ENCODE measurements around the gene ZNF732.

The ZNF732 gene

DNA sequence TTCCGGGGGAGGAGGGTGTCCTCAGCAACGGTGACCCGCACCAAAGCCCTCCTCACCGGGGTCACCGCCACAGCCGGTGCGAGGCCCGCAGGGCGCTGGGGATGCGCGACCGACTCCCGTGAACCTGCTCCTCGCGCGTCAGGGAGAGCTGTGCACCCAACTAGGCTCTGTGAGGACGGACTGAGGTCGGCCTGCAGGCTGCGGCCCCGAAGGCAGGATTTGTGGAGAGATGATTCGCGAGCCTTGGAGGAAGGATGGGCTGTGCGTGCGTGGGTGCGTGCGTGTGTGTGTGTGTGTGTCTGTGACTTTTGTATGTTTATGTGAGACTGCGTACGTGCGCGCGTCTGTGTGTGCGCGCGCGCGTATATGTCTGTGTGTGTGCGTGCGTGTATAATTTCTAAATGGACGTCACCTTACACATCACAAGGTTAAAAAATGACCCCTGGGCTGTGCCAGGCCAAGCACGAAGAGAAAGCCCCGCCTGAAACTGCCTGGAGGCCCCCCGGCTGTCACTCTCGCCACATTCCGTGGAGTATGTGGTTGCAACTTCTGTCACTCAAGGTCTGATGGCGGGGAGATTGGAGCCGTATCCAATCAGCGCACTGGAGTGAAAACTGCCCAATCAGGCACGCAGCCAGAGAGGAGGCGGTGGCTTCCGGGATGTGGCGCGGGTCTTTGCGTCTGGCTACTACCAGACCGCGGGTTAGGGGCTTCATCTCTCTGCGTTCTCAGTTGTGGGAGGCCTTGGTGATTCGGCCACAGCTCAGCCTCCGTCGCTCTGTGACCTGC is 32.1 kb upstream of the ZNF732 start, which contains the start of gene ZNF141:
Gene ZNF141, plus strand, starts transcription at position 672 of the 789 bp plus-strand sequence. CDS start 170 bp downstream, outside the sequence.
- TF ChIP-seq CTCF (IDR thresholded peaks at IDR 0.05; ENCODE audit: low read depth, low read length) = no peak
- no peak for TF ChIP-seq EZH2phosphoT487 (IDR thresholded peaks at IDR 0.05; ENCODE audit: low read depth)
- 0 out of 2 replicates have a peak, but pooled peaks cover 3% of the 10 kb centered on the region for H3K9me3 ChIP-seq (ENCODE audit: insufficient read depth, low read length)
- H4K20me1 ChIP-seq (ENCODE audit: insufficient read depth, low read length) = no peaks in the 10 kb centered on the region
- H3K9ac ChIP-seq (ENCODE audit: low read length) = no peak within 1 kb of the TSS
- no peak within 1 kb of the TSS for H3K27ac ChIP-seq (ENCODE audit: low read length)
- H3K4me1 ChIP-seq (ENCODE audit: low read length) = no peaks in the 10 kb centered on the region
- H3K79me2 ChIP-seq (ENCODE audit: low read length) = no peaks in the 10 kb centered on the region
- H3K27me3 ChIP-seq (ENCODE audit: low read depth, low read length) = no peaks in the 10 kb centered on the region
- H3K4me3 ChIP-seq (ENCODE audit: low read length) = peak within 1 kb of the TSS; percentile 51; the same call in 1 of the 2 replicates
- H3K36me3 ChIP-seq (replicated peaks; ENCODE audit: low read depth, low read length) = no peaks in the 10 kb centered on the region
- H2AFZ ChIP-seq (ENCODE audit: low read depth, low read length) = no peak within 1 kb of the TSS
- H3K4me2 ChIP-seq (ENCODE audit: low read length) = no peak within 1 kb of the TSS

DNA sequence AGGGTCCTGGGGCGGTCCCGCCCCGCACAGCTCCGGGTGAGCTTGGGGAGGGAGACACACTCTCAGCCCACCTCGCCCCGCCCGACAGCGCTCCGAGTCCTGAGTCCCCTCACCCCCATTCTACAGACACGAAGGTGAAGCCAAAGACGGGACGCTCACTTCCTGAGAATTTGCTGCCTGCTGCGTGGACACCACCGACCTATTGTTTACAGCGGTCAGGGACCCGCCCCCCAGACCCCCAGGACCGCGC is 31.5 kb upstream of the ZNF732 start:
- Histone ChIP-seq H3K9ac (ENCODE audit: low read length) (no peak overlapping the region), H3K27me3 (ENCODE audit: low read depth, low read length) (no peaks in the 10 kb centered on the region), H3K27ac (ENCODE audit: low read length) (no peak overlapping the region), H3K4me1 (ENCODE audit: low read length) (no peaks in the 10 kb centered on the region), H3K9me3 (ENCODE audit: insufficient read depth, low read length) (no peaks in the 10 kb centered on the region), H2AFZ (ENCODE audit: low read depth, low read length) (no peak overlapping the region), H4K20me1 (ENCODE audit: insufficient read depth, low read length) (no peaks in the 10 kb centered on the region), H3K4me2 (ENCODE audit: low read length) (no peak overlapping the region), H3K4me3 (ENCODE audit: low read length) (peak overlapping the region; percentile 44; the same call in 1 of the 2 replicates), H3K79me2 (ENCODE audit: low read length) (no peaks in the 10 kb centered on the region), H3K36me3 (replicated peaks; ENCODE audit: low read depth, low read length) (no peaks in the 10 kb centered on the region)
- no peak for TF ChIP-seq CTCF (IDR thresholded peaks at IDR 0.05; ENCODE audit: low read depth, low read length)
- TF ChIP-seq EZH2phosphoT487 (IDR thresholded peaks at IDR 0.05; ENCODE audit: low read depth) = no peak

DNA sequence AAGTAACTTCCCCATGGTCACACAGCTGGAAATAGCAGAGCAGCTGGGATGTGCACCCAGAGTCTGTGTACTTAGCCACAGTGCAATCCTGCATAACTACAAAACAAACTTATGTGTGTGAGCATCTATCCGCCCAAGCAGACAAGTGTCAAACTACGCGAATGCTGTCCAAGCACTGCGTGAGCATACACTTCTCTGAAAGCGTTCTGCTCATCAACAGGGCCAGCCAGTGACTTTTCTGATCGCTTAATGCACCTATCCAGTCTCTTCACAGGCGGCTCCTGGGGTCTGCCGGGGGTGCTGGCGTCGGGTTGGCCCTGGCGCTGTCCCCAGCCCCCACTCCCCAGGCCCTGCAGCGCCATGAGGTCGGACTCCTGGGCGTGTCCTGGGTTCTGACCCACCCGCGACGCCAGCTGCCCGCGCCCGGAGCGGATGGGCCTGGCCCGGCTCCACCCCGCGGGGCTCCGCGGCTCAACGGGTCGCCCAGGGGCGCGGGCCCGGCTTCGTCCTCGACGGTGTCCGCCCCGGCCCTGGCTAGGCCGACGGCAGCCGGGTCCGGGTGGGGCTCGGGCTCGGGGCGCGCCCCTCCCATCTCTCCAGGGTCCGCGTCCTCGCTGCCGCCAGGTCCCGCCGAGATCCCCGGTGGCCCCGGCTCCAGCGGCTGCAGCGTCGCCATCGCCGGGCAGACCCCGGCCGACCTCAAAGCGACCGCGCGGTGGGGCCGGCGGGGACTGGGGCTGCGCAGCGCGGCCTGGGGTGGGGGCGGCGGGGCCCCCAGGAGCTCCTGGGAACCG is 31.0 kb upstream of the ZNF732 start:
- Histone ChIP-seq H3K27me3 (ENCODE audit: low read depth, low read length) (no peaks in the 10 kb centered on the region), H4K20me1 (ENCODE audit: insufficient read depth, low read length) (no peaks in the 10 kb centered on the region), H3K9ac (ENCODE audit: low read length) (no peak overlapping the region), H2AFZ (ENCODE audit: low read depth, low read length) (no peak overlapping the region), H3K4me3 (ENCODE audit: low read length) (no peak overlapping the region), H3K9me3 (ENCODE audit: insufficient read depth, low read length) (no peaks in the 10 kb centered on the region), H3K4me2 (ENCODE audit: low read length) (no peak overlapping the region), H3K36me3 (replicated peaks; ENCODE audit: low read depth, low read length) (no peaks in the 10 kb centered on the region), H3K4me1 (ENCODE audit: low read length) (no peaks in the 10 kb centered on the region), H3K79me2 (ENCODE audit: low read length) (no peaks in the 10 kb centered on the region), H3K27ac (ENCODE audit: low read length) (no peak overlapping the region)
- TF ChIP-seq EZH2phosphoT487 (IDR thresholded peaks at IDR 0.05; ENCODE audit: low read depth) = no peak
- TF ChIP-seq CTCF (IDR thresholded peaks at IDR 0.05; ENCODE audit: low read depth, low read length) = no peak

- no peaks in the 10 kb centered on the region for H3K9me3 ChIP-seq (ENCODE audit: insufficient read depth, low read length)
Measured at GRCh38 chr4:335515-335914, 30.2 kb upstream of the ZNF732 start.

More at GRCh38 chr4:335515-335914, 30.2 kb upstream of the ZNF732 start:
- Histone ChIP-seq H4K20me1 (ENCODE audit: insufficient read depth, low read length) (no peaks in the 10 kb centered on the region), H3K27me3 (ENCODE audit: low read depth, low read length) (no peaks in the 10 kb centered on the region), H3K36me3 (replicated peaks; ENCODE audit: low read depth, low read length) (no peaks in the 10 kb centered on the region), H3K4me3 (ENCODE audit: low read length) (no peak overlapping the region), H3K27ac (ENCODE audit: low read length) (no peak overlapping the region), H2AFZ (ENCODE audit: low read depth, low read length) (no peak overlapping the region), H3K79me2 (ENCODE audit: low read length) (no peaks in the 10 kb centered on the region), H3K4me1 (ENCODE audit: low read length) (no peaks in the 10 kb centered on the region), H3K9ac (ENCODE audit: low read length) (no peak overlapping the region), H3K4me2 (ENCODE audit: low read length) (no peak overlapping the region)
- TF ChIP-seq CTCF (IDR thresholded peaks at IDR 0.05; ENCODE audit: low read depth, low read length) (no peak), EZH2phosphoT487 (IDR thresholded peaks at IDR 0.05; ENCODE audit: low read depth) (no peak)

All from OCI-LY3 (cell line).